Mesenteric fat pad (tissue), 1 donor: ENCODE measurements around the gene SRCIN1. TPM values are rescaled to one million over a fixed set of nuclear protein-coding genes. Genes with fewer than 3 reads are reported as not detected.

Experiments
- DNase-seq: peaks from one replicate; pipeline ENCODE4 v3.0.0-alpha.2; 2020; ENCODE audit warnings: low spot score
- total RNA-seq: library from RNA; stranded (reverse); fragmentation: NEBNext Ultra II Directional; extraction: Animal tissue kit (Norgen Biotek cat#: 25700); gene quantifications from one replicate; pipeline ENCODE4 v1.2.1, GENCODE V29; 2021
- donor health status: DM: yes; HTN: yes; CAD: no.

SRCIN1 gene
- total RNA-seq, 1 donor from 2014 or later = 10.1 TPM

GRCh38 chr17:38617074-38617860, 11.5 kb upstream of the SRCIN1 start:
- no peak for DNase-seq

- no peak for DNase-seq
Measured at GRCh38 chr17:38616361-38616760, 10.6 kb upstream of the SRCIN1 start.

GRCh38 chr17:38613981-38614779, 8.4 kb upstream of the SRCIN1 start:
- no peak for DNase-seq

- DNase-seq = no peak
Measured at GRCh38 chr17:38613525-38613980, 7.8 kb upstream of the SRCIN1 start.

GRCh38 chr17:38611872-38612376, 6.2 kb upstream of the SRCIN1 start:
- no peak for DNase-seq

- no peak for DNase-seq
Measured at GRCh38 chr17:38611070-38611786, 5.5 kb upstream of the SRCIN1 start.

GRCh38 chr17:38609280-38610031, 3.7 kb upstream of the SRCIN1 start:
- no peak for DNase-seq

- DNase-seq = no peak
Measured at GRCh38 chr17:38608648-38609047, 2.9 kb upstream of the SRCIN1 start.

- no peak for DNase-seq
Measured at GRCh38 chr17:38606646-38607611, 1.2 kb upstream of the SRCIN1 start.

GRCh38 chr17:38605411-38605840, 326 bp downstream of the SRCIN1 start:
- no peak for DNase-seq

GRCh38 chr17:38604479-38605403, 1.0 kb downstream of the SRCIN1 start:
- no peak for DNase-seq

GRCh38 chr17:38603786-38604478, 1.8 kb downstream of the SRCIN1 start:
- no peak for DNase-seq

- DNase-seq = no peak
Measured at GRCh38 chr17:38602956-38603785, 2.6 kb downstream of the SRCIN1 start.

- no peak for DNase-seq
Measured at GRCh38 chr17:38602453-38602852, 3.3 kb downstream of the SRCIN1 start.

GRCh38 chr17:38601539-38602351, 4.0 kb downstream of the SRCIN1 start:
- DNase-seq = no peak

- DNase-seq = no peak
Measured at GRCh38 chr17:38600906-38601305, 4.8 kb downstream of the SRCIN1 start.
